ENCODE measurements around the gene OXCT2.

Gene OXCT2

DNA sequence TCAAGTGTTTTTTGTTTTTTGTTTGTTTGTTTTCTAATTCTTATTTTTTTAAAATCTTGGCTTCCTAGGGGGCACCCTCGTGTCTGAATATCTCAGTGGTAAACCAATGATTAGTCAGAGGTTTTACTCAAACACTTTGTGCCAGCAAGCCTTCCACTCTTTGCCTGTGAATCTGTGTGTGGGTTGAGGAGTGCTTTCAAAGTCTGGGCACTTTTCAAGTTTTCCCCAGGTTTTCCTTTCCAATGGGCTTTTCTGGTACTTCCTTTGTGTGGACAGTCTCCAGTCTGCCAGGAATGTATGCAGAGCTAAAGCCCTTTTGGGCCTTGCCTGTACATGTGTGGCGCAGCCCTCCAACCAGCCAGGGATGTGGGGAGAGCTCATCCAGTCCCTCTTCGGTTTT lies 42.1 kb downstream of the OXCT2 start:
- DNase-seq, result no peak

DNA sequence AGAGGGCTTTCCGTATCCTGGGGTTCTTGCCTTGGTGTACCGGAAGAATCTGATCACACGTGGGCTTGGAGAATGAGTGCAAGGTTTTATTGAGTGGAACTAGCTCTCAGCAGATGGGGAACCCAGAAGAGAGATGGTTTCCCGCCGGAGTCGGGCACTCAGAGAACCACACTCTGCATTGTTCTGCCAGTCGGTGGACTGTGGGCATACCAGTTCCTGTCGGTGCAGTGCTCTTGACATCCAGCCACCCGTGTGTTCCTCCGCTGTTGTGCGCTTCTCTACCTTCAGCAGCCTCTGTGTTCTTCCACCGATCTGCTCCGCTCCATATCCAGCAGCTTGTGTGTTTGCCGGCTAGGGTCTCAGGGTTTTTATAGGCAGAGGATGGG lies 43.2 kb downstream of the OXCT2 start:
- no peak for DNase-seq

DNA sequence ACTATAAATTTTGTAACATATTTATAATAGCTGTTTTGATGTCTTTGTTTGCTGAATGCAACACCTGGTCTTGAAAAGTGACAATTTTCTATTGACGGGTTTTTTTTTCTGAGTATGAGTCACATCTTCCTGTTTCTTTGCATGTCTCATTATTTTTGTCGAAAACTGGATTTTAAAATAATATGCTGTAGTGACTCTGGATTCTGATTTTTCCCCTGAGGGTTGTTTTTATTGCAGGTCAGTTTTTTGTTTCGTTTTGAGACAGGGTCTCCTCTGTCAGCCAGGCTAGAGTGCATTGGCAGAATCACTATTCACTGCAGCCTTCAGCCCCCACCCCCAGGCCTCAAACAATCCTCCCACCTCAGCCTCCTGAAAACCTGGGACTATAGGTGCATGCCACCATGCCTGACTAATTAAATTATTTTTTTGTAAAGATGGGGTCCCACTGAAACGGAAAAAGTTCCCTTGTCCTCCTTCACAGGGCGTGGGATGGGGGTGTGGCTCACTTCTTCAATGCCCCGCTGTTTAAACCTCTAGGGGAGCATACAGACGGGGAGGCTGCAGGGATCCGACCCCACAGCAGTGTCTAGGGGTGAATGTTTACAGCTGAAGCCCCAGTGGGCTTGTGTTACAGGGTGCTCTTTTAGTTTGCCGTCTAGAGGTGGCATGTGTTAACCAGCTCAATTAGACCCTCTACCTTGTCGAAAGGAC lies 43.8 kb downstream of the OXCT2 start:
- DNase-seq, result no peak

DNA sequence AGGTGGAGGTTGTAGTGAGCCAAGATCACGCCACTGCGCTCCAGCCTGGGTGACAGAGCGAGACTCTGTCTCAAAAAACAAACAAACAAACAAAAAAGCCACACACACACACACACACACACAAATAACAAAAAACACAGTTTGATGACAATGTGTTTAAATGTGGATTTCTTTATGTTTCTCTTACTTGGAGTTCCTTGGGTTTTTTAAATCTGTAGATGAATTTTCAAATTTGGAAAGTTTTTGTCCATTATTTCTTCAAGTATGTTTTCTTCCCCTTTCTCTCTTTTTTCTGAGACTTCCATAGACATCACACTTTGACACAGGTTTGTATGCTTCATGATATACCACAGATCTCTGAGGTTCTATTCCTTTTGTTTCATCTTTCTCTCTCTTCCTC lies 44.5 kb downstream of the OXCT2 start:
- DNase-seq, result no peak

DNA sequence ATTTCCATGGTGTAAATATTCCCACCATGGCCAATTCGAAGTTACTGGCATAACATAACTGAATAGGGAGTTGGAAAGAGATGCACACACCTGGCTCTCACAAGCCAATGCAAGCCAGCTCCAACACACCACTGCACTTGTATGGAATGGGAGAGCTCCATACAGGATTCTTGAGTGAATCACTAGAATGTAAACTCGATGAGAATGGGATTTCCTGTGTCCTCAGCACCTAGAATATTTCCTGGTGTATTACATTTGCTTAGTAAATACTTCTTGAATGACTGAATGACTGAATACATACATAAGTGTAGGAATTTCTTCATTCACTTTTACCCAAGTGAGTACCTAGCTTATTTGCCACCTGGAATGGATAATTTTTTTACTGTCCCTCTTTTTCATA lies 48.7 kb downstream of the OXCT2 start:
- DNase-seq, result no peak

DNA sequence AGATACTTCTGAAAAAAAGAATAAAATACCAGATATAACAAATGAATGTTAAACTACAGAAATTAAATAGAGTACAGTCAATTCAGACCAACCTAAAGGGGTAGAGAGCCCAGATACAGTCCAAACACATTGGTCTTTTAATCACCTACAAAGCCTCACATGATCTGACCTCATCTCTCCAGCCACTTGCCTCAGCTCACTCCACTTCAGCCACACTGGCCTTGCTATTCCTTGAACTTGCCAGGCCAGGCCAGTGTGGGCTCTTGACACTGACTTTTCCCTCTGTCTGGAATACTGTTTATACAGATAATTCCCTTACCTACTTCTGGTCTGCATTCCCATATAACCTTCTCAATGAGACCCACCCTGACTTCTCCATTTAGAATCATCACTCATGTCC lies 49.5 kb downstream of the OXCT2 start:
- DNase-seq, result no peak

DNA sequence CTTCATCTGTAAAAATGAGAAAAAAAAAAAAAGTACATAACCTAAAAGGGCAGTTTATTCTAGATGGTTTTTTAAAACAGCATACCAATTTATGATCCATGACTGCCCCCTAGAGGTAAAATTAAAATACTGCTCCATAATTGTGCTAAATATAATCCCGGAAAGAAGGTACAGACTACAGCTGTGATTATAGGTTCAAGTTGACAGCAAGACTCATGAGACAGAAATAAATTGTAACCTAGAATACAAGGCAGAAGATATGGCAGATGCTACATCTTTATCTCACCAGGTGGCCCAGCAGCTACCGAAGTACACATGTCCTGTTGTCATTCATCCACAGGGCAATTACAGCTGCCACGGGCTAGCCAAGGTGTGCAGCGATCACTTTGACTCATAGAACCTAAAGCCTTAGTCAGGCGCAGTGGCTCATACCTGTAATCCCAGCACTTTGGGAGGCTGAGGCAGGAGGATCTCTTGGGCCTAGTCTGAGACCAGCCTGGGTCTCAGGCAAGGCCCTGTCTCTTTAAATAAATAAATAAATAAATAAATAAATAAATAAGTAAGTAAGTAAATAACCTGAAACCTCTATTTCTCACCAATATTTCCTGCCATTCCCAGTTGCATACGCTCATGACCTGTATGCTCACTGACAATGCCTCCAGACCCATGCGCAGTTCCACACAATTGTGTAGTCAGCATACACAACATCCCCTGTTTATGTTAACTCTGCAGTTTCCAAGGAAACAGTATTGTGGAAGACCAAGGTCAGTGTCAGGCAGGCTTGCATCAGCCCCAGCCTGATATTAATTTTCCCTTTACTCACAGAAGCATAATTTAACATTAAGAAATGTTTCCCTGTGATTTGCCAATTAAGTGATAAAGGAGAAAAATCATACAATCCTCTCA lies 50.8 kb downstream of the OXCT2 start:
- DNase-seq, result peak; percentile 88

Measured in eye (tissue), 1 donor.